Activated CD8-positive, alpha-beta T cell treated with anti-CD3 and anti-CD28 coated beads for 36 hours (primary cell): ENCODE data around the gene SLIT3. TPM values are rescaled to one million over a fixed set of nuclear protein-coding genes. Genes with fewer than 3 reads are reported as not detected.

Experiments
- ATAC-seq: fragments of 200-7000 bp; cut with Tn5 transposase; one replicate; pipeline ENCODE4 v1.10.0; 2021; ENCODE audit warnings: mild to moderate bottlenecking, moderate library complexity
- CTCF ChIA-PET: fragments of 350-600 bp; sonication (Branson Sonifier 250); formaldehyde crosslinking; loops from one replicate; lab custom pipeline; 2021; ENCODE audit warnings: antibody characterized with exemption; lab: Charles Lee
- POLR2A ChIA-PET: fragments of 350-600 bp; sonication (Branson Sonifier 250); formaldehyde crosslinking; loops from one replicate; lab custom pipeline; 2021; ENCODE audit warnings: antibody characterized with exemption; lab: Charles Lee
- DNase-seq: peaks from one replicate; pipeline ENCODE4 v3.0.0-alpha.2; 2020
- H3K27ac Mint-ChIP-seq: one replicate; pipeline ENCODE4 v1.8.0; 2021; ENCODE audit warnings: mild to moderate bottlenecking, mixed read lengths
- H3K27me3 Mint-ChIP-seq: one replicate; pipeline ENCODE4 v1.8.0; 2021; ENCODE audit warnings: mixed read lengths
- H3K36me3 Mint-ChIP-seq: one replicate; pipeline ENCODE4 v1.8.0; 2021; ENCODE audit warnings: low read depth, mixed read lengths
- H3K4me1 Mint-ChIP-seq: one replicate; pipeline ENCODE4 v1.8.0; 2021; ENCODE audit warnings: low read depth, mixed read lengths
- H3K4me3 Mint-ChIP-seq: one replicate; pipeline ENCODE4 v1.8.0; 2021; ENCODE audit warnings: mild to moderate bottlenecking, moderate library complexity, mixed read lengths
- H3K9me3 Mint-ChIP-seq: one replicate; pipeline ENCODE4 v1.8.0; 2021; ENCODE audit warnings: mixed read lengths
- CTCF ChIP-seq: fragments of 200-600 bp; IDR thresholded peaks from one replicate; pipeline ENCODE4 v1.8.0; 2022; ENCODE audit warnings: antibody characterized with exemption, mild to moderate bottlenecking
- intact Hi-C: fragments of 100-400 bp; cut with micrococcal nuclease; formaldehyde crosslinking; loops from one replicate; pipeline ENCODE4 v1.10.0; 2022
- total RNA-seq, 2 experiments: library from RNA; stranded (reverse); gene quantifications; one replicate each; pipeline ENCODE4 v1.2.3, GENCODE V29; 2021

SLIT3 gene
- total RNA-seq, 2 experiments from 2014 or later = 0.69 to 0.74 TPM

- no peak for DNase-seq
- Mint-ChIP-seq H3K4me3 (no peak overlapping the region), H3K27me3 (no peaks in the 10 kb centered on the region), H3K9me3 (no peaks in the 10 kb centered on the region), H3K4me1 (no peaks in the 10 kb centered on the region), H3K27ac (no peak overlapping the region), H3K36me3 (no peaks in the 10 kb centered on the region)
- POLR2A ChIA-PET = no interaction called here
- intact Hi-C loops = no loop called here
- CTCF ChIA-PET = no interaction called here
- no peak for TF ChIP-seq CTCF
- ATAC-seq = no peak
Observed at GRCh38 chr5:168770036-168770498, 530.9 kb downstream of the SLIT3 start.

GRCh38 chr5:168768172-168768571 is 532.8 kb downstream of the SLIT3 start:
- ATAC-seq (no peak), DNase-seq (no peak)
- Mint-ChIP-seq H3K36me3 (no peaks in the 10 kb centered on the region), H3K9me3 (no peaks in the 10 kb centered on the region), H3K27ac (no peak overlapping the region), H3K27me3 (peaks cover 2% of the 10 kb centered on the region), H3K4me3 (no peak overlapping the region), H3K4me1 (no peaks in the 10 kb centered on the region)
- ChIA-PET POLR2A (no interaction called here), CTCF (no interaction called here)
- intact Hi-C loops = no loop called here
- no peak for TF ChIP-seq CTCF

- ChIA-PET POLR2A (no interaction called here), CTCF (no interaction called here)
- H3K36me3 Mint-ChIP-seq = no peaks in the 10 kb centered on the region
- no peak for DNase-seq
- H3K4me3 Mint-ChIP-seq = no peak overlapping the region
- H3K9me3 Mint-ChIP-seq = no peaks in the 10 kb centered on the region
- no peak overlapping the region for H3K27ac Mint-ChIP-seq
- no peak for TF ChIP-seq CTCF
- ATAC-seq = no peak
- H3K4me1 Mint-ChIP-seq = no peaks in the 10 kb centered on the region
- intact Hi-C loops = no loop called here
- H3K27me3 Mint-ChIP-seq = peaks cover 2% of the 10 kb centered on the region
Observed at GRCh38 chr5:168766426-168766700, 534.6 kb downstream of the SLIT3 start.

- POLR2A ChIA-PET = interaction anchor here (0.7 kb wide), 1 partner anchor 8 kb away, joined by 3 read pairs; no protein-coding TSS in a partner anchor
- H3K36me3 Mint-ChIP-seq = no peaks in the 10 kb centered on the region
- intact Hi-C loops = no loop called here
Observed at GRCh38 chr5:168765551-168766425, 535.2 kb downstream of the SLIT3 start.

More at GRCh38 chr5:168765551-168766425, 535.2 kb downstream of the SLIT3 start:
- ATAC-seq (no peak), DNase-seq (no peak)
- Mint-ChIP-seq H3K27ac (no peak overlapping the region), H3K4me3 (no peak overlapping the region), H3K4me1 (no peaks in the 10 kb centered on the region), H3K9me3 (no peaks in the 10 kb centered on the region), H3K27me3 (peaks cover 2% of the 10 kb centered on the region)
- no peak for TF ChIP-seq CTCF
- CTCF ChIA-PET = interaction anchor here (1.1 kb wide), 1 partner anchor 18 kb away, joined by 3 read pairs; no protein-coding TSS in a partner anchor
